ENCODE measurements around the gene CPZ. TPM values are rescaled to one million over a fixed set of nuclear protein-coding genes. Genes with fewer than 3 reads are reported as not detected.

Gene CPZ
- total and polyA plus RNA-seq, 11 donors: 0.13 to 4.8 (median 0.26) TPM; not detected in 2

- intact Hi-C loops (cut with DNase I): no loop called here
- Histone ChIP-seq H3K9me3 (no peaks in the 10 kb centered on the region), H3K4me3 (no peak overlapping the region), H3K4me1 (no peaks in the 10 kb centered on the region), H3K27ac (no peak overlapping the region), H3K27me3 (peaks cover 0 to 5% (median 0%) of the 10 kb centered on the region in 9 donors), H3K36me3 (no peaks in the 10 kb centered on the region)
- WGBS, 4 donors: 90 to 95% (median 94%) methylated on average over 3 of the region's 3 CpGs
- ATAC-seq: no peak
- TF ChIP-seq, protein P1, sequence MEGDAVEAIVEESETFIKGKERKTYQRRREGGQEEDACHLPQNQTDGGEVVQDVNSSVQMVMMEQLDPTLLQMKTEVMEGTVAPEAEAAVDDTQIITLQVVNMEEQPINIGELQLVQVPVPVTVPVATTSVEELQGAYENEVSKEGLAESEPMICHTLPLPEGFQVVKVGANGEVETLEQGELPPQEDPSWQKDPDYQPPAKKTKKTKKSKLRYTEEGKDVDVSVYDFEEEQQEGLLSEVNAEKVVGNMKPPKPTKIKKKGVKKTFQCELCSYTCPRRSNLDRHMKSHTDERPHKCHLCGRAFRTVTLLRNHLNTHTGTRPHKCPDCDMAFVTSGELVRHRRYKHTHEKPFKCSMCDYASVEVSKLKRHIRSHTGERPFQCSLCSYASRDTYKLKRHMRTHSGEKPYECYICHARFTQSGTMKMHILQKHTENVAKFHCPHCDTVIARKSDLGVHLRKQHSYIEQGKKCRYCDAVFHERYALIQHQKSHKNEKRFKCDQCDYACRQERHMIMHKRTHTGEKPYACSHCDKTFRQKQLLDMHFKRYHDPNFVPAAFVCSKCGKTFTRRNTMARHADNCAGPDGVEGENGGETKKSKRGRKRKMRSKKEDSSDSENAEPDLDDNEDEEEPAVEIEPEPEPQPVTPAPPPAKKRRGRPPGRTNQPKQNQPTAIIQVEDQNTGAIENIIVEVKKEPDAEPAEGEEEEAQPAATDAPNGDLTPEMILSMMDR (IDR thresholded peaks at IDR 0.05): no peak
- no peak for TF ChIP-seq POLR2A (IDR thresholded peaks at IDR 0.05)
- DNase-seq: peak in 1 of 5 donors; percentile 4
Observed at GRCh38 chr4:8544282-8544681, 48.3 kb upstream of the CPZ start.

DNA sequence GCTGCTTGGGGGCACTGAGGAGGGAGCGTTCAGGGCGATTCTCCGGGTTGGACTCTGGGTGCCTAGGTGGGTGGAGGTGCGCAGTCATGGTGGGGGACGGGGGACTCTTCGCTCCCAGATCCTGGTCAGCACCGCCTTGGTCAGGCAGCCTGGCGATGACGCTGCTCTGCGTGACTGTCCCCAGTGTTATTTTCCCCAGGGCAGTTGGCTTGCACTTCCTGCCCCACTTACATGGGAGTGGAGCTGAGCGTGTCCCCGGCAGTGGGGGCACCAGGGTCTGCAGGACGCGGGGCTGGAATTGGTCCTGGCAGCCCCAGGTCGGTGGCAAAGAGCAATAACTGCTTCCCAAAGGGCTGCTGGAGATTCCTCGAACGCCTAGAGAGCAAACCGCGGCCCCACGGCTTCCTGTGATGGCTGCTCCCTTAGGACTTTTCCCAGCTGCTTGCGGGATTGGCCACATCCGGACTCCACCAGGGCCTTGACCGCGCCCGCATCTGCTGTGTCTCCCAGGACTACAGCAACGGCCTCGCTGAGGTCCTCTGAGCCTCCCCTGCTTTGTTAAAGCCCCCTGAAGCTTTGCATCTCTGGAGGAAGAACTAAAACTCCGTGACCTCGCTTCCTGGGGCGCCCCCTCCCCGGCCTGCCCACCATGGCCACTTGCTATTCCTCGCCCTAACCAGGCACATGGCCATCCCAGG is 47.7 kb upstream of the CPZ start:
- H3K36me3 ChIP-seq: no peaks in the 10 kb centered on the region
- no peaks in the 10 kb centered on the region for H3K9me3 ChIP-seq
- H3K4me1 ChIP-seq: no peaks in the 10 kb centered on the region
- H3K27me3 ChIP-seq: peaks cover 0 to 5% (median 0%) of the 10 kb centered on the region in 9 donors
- DNase-seq (no peak), ATAC-seq (no peak)
- TF ChIP-seq, protein P1 (IDR thresholded peaks at IDR 0.05): no peak
- TF ChIP-seq POLR2A (IDR thresholded peaks at IDR 0.05): no peak
- 50 to 68% (median 61%) methylated on average over 28 to 32 of the region's 32 CpGs for WGBS, 4 donors
- no peak overlapping the region for H3K4me3 ChIP-seq
- no peak overlapping the region for H3K27ac ChIP-seq
- intact Hi-C loops (cut with DNase I): loop anchor here in 1 of 10 donors (5.0 kb wide), 1 partner anchor 78 kb away; no protein-coding TSS in a partner anchor

DNA sequence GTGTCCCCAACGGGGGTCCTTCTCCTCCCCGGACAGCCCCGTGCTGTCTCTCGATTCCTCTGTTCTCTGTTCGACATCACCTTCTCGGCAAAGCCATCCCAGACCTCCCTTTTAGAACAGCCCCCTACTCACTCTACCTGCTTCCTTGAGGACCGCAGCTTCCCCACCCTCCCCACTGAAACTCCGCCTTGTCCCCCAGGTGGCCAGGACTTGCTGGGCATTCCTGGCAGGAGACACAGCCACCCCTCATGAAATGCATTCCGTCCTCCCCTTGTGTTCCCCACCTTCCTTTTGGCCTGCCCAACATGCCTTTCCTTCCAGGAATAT is 47.2 kb upstream of the CPZ start:
- TF ChIP-seq, protein P1 (IDR thresholded peaks at IDR 0.05): no peak
- no peak for TF ChIP-seq POLR2A (IDR thresholded peaks at IDR 0.05)
- DNase-seq (no peak), ATAC-seq (no peak)
- intact Hi-C loops (cut with DNase I): loop anchor here in 1 of 10 donors (5.0 kb wide), 1 partner anchor 78 kb away; no protein-coding TSS in a partner anchor
- Histone ChIP-seq H3K4me1 (no peaks in the 10 kb centered on the region), H3K27ac (no peak overlapping the region), H3K27me3 (peaks cover 0 to 5% (median 0%) of the 10 kb centered on the region in 9 donors), H3K36me3 (no peaks in the 10 kb centered on the region), H3K9me3 (no peaks in the 10 kb centered on the region), H3K4me3 (no peak overlapping the region)
- 56 to 73% (median 65%) methylated on average over 8 to 9 of the region's 9 CpGs for WGBS, 4 donors

DNA sequence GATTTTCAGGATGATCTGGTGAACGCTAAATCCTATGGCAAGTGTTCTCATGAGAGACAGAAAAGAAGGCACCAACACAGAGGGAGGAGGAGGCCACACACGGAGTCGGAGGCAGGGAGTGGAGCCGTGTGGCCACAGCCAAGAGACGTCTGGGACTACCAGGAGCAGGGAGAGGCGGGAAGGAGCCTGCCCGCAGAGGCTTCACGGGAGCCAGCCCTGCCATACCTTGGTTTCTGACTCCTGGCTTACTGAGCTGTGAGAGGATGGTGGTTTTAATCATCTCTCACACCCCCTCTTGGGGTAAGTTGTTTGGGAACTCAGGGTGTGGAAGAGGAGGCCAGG is 45.8 kb upstream of the CPZ start:
- Histone ChIP-seq H3K9me3 (no peaks in the 10 kb centered on the region), H3K27me3 (peaks cover 0 to 5% (median 0%) of the 10 kb centered on the region in 9 donors), H3K4me1 (no peaks in the 10 kb centered on the region), H3K27ac (no peak overlapping the region), H3K4me3 (no peak overlapping the region), H3K36me3 (no peaks in the 10 kb centered on the region)
- intact Hi-C loops (cut with DNase I): loop anchor here in 1 of 10 donors (5.0 kb wide), 1 partner anchor 79 kb away; no protein-coding TSS in a partner anchor
- 55 to 74% (median 63%) methylated on average over 8 of the region's 8 CpGs for WGBS, 4 donors
- no peak for ATAC-seq
- no peak for TF ChIP-seq POLR2A (IDR thresholded peaks at IDR 0.05)
- TF ChIP-seq, protein P1 (IDR thresholded peaks at IDR 0.05): no peak
- peak in 1 of 5 donors; percentile 23 for DNase-seq

Measured in heart left ventricle (tissue), 16 donors.